Fibroblast of lung (primary cell): ENCODE data around the gene JPH2.

Source experiments
- EZH2 ChIP-seq: IDR thresholded peaks from 2 replicates; pipeline ENCODE4 v1.5.1; 2012; ENCODE audit warnings: low read length, control low read depth, mild to moderate bottlenecking; ENCODE audit errors: missing control alignments
- TF ChIP-seq, protein P1 (sequence below), 2 donors: IDR thresholded peaks in 1 of 2; conservative IDR thresholded peaks in 1 of 2; 1 replicate in 1 of 2; 2 replicates in 1 of 2; pipeline ENCODE4 v1.5.1; 2011 to 2012; ENCODE audit warnings: low read length in 2 of 2, control low read depth in 1 of 2, inconsistent platforms in 1 of 2, low read depth in 1 of 2, mild to moderate bottlenecking in 1 of 2

DNA sequence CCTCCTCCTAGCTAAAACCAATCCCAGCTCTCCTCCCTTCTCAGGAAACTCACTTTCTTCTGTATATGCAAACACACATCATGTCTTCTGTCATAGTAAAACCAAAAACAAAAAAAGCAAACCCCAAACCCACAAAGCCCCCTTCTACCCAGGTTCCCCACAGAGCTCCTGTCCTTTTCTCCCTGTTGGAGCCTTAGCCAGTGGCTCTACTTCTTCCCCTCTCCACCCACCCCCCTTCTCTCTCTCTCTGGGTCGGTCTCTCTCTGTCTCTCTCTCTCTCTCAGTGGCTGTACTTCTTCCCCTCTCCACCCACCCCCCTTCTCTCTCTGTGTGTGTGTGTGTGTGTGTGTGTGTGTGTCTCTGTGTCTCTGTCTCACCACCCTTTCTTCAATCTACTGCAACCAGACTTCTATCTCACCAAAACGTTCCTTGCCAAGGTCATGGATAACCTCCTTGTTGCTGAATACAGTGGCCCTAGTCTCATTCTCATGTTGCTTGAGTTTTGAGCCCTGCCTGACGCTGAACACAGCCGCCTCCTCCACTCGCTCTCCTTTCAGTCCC lies 32.3 kb upstream of the JPH2 start:
- TF ChIP-seq, protein P1, sequence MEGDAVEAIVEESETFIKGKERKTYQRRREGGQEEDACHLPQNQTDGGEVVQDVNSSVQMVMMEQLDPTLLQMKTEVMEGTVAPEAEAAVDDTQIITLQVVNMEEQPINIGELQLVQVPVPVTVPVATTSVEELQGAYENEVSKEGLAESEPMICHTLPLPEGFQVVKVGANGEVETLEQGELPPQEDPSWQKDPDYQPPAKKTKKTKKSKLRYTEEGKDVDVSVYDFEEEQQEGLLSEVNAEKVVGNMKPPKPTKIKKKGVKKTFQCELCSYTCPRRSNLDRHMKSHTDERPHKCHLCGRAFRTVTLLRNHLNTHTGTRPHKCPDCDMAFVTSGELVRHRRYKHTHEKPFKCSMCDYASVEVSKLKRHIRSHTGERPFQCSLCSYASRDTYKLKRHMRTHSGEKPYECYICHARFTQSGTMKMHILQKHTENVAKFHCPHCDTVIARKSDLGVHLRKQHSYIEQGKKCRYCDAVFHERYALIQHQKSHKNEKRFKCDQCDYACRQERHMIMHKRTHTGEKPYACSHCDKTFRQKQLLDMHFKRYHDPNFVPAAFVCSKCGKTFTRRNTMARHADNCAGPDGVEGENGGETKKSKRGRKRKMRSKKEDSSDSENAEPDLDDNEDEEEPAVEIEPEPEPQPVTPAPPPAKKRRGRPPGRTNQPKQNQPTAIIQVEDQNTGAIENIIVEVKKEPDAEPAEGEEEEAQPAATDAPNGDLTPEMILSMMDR (conservative IDR thresholded peaks at IDR 0.05 in 1 of 2, IDR thresholded peaks at IDR 0.05 in 1 of 2; ENCODE audit: low read depth in 1 of 2, low read length in 2 of 2) = no peak
- TF ChIP-seq EZH2 = no peak
